ENCODE data around the gene ADD3. TPM values are rescaled to one million over a fixed set of nuclear protein-coding genes. Genes with fewer than 3 reads are reported as not detected.

Gene ADD3
- total RNA-seq, 1 experiment from 2014 or later: 59.9 TPM

- Histone ChIP-seq H3K27me3 (ENCODE audit: insufficient read depth, low read length) (no peaks in the 10 kb centered on the region), H2BK15ac (ENCODE audit: low read depth, low read length) (no peak overlapping the region), H2BK20ac (ENCODE audit: low read depth, low read length, poor library complexity, severe bottlenecking) (no peak overlapping the region), H4K5ac (ENCODE audit: insufficient read length, low read depth, low read length) (no peak overlapping the region), H2BK5ac (ENCODE audit: insufficient read length, low read length) (no peak overlapping the region), H3K56ac (ENCODE audit: insufficient read length, low read depth, low read length) (no peak overlapping the region), H2AFZ (ENCODE audit: low read length) (no peak overlapping the region), H3K4me2 (ENCODE audit: insufficient read depth, insufficient read length, low read length) (no peak overlapping the region), H3K23ac (ENCODE audit: insufficient read length, low read depth, low read length) (no peak overlapping the region), H4K91ac (ENCODE audit: insufficient read length, low read depth, low read length) (no peak overlapping the region), H3K23me2 (ENCODE audit: insufficient read length, low read depth, low read length, poor library complexity, severe bottlenecking) (no peaks in the 10 kb centered on the region), H3K4ac (ENCODE audit: low read depth, low read length) (no peak overlapping the region), H3K79me1 (ENCODE audit: insufficient read depth, low read depth, low read length, poor library complexity, severe bottlenecking) (no peaks in the 10 kb centered on the region), H3K27ac (ENCODE audit: insufficient read length, low read depth, low read length) (no peak overlapping the region), H2AK5ac (ENCODE audit: insufficient read length, low read length) (no peak overlapping the region), H3K9me3 (ENCODE audit: control insufficient read depth, low read depth, low read length) (no peaks in the 10 kb centered on the region), H2BK12ac (ENCODE audit: insufficient read length, low read depth, low read length) (no peak overlapping the region), H2BK120ac (ENCODE audit: low read depth, low read length, poor library complexity, severe bottlenecking) (no peak overlapping the region), H4K8ac (replicated peaks; ENCODE audit: insufficient read length, low read depth, low read length) (no peak overlapping the region), H3K79me2 (ENCODE audit: insufficient read depth, low read length) (no peaks in the 10 kb centered on the region), H3K9ac (ENCODE audit: extremely low read depth, insufficient read length, low read length) (no peak overlapping the region), H3K4me1 (ENCODE audit: insufficient read depth, low read length) (no peaks in the 10 kb centered on the region), H3K14ac (ENCODE audit: insufficient read depth, low read length) (no peak overlapping the region), H3T11ph (ENCODE audit: low read length) (no peak overlapping the region), H4K20me1 (ENCODE audit: control insufficient read depth, insufficient read depth, insufficient read length) (no peaks in the 10 kb centered on the region), H3K18ac (ENCODE audit: insufficient read length, low read depth, low read length) (no peak overlapping the region)
- Mint-ChIP-seq H3K36me3 (ENCODE audit: insufficient read depth in 1 of 3, low read depth in 3 of 3) (peaks cover 0 to 9% (median 4%) of the 10 kb centered on the region in 3 experiments; a peak in 4 of 7 replicates), H3K27me3 (ENCODE audit: low read depth) (no peaks in the 10 kb centered on the region), H3K9me3 (no peaks in the 10 kb centered on the region), H3K27ac (no peak overlapping the region; a peak in 1 of 7 replicates), H3K4me3 (no peak overlapping the region), H3K4me1 (no peaks in the 10 kb centered on the region)
- no CpG with 5 or more reads among the region's 6 CpGs for WGBS (ENCODE audit: extremely low coverage, insufficient read length, low lambda C conversion rate)
- no peak for TF ChIP-seq CTCF (conservative IDR thresholded peaks at IDR 0.05)
- DNase-seq: no peak
Observed at GRCh38 chr10:110107430-110107829, 99.6 kb downstream of the ADD3 start.

All from H9 (cell line).